ENCODE results near the gene SCNN1B.
"Not testable (repeated sequence)": the region's sequence is repeated elsewhere in the genome, so short reads cannot be mapped to it uniquely, and the experiment has no call there.

SCNN1B gene

DNA sequence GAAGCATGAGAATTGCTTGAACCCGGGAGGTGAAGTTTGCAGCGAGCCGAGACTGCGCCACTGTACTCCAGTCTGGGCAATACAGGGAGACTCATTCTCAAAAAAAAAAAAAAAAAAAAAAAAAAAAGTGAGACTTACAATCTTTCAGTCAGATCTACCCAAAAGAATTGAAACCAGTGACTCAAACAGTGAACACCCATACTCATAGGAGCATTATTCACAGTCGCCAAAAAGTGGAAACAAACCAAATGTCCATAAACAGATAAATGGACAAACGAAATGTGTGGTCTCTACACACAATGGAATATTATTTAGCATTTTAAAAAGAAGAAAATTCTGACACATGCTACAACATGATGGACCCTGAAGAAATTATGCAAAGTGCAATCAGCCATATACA lies 9.1 kb upstream of the SCNN1B start:
- H3K4me3 ChIP-seq (ENCODE audit: low read length) = no peak overlapping the region
- no peaks in the 10 kb centered on the region for H3K36me3 ChIP-seq (ENCODE audit: control insufficient read depth, insufficient read depth, low read length)
- H3K27ac ChIP-seq (ENCODE audit: low read depth, low read length) = no peak overlapping the region
- H3K4me1 ChIP-seq (ENCODE audit: control insufficient read depth, insufficient read depth, low read length) = no peaks in the 10 kb centered on the region
- H3K9ac ChIP-seq (ENCODE audit: low read length) = no peak overlapping the region
- no peaks in the 10 kb centered on the region for H3K27me3 ChIP-seq (ENCODE audit: control insufficient read depth, insufficient read depth, low read length)

DNA sequence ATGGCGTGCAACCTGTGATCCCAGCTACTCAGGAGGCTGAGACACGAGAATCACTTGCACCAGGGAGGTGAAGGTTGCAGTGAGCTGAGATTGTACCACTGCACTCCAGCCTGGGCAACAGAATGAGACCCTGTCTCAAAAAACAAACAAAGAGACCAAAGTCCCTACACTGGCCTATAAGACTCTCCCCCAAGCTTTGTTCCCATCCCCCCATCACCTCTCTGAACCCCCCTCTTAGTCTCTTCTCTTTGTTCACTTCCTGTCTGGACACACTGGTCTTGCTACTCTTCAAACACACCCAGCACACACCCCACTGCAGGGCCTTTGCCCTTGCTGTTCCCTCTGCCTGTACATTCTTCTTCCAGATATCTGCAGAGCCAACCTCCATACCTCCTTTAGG lies 7.8 kb upstream of the SCNN1B start:
- Histone ChIP-seq H3K4me1 (ENCODE audit: control insufficient read depth, insufficient read depth, low read length) (no peaks in the 10 kb centered on the region), H3K4me3 (ENCODE audit: low read length) (no peak overlapping the region), H3K36me3 (ENCODE audit: control insufficient read depth, insufficient read depth, low read length) (no peaks in the 10 kb centered on the region), H3K9ac (ENCODE audit: low read length) (no peak overlapping the region), H3K27me3 (ENCODE audit: control insufficient read depth, insufficient read depth, low read length) (no peaks in the 10 kb centered on the region), H3K27ac (ENCODE audit: low read depth, low read length) (no peak overlapping the region)

DNA sequence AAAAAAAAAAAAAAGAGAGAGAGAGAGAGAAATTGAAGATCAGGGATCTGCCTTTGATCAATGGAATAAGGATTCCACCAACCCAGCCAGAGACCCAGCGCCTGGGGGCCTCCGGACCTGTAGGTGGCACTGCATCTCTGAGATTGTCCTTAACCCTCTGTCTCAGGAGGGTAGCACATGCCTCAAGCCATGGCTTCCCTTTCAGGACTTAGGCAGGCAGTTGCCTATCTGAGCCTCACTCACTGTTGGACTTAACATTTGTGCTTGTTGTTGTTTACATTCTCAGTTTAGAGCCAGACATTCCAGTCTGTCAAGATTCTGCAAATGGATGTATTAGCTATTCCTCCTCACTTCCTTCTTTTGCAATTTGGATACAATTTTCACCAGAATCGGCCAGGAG lies 5.1 kb upstream of the SCNN1B start:
- no peak overlapping the region for H3K27ac ChIP-seq (ENCODE audit: low read depth, low read length)
- peaks cover 6% of the 10 kb centered on the region for H3K27me3 ChIP-seq (ENCODE audit: control insufficient read depth, insufficient read depth, low read length)
- H3K4me1 ChIP-seq (ENCODE audit: control insufficient read depth, insufficient read depth, low read length) = no peaks in the 10 kb centered on the region
- H3K9ac ChIP-seq (ENCODE audit: low read length) = no peak overlapping the region
- no peaks in the 10 kb centered on the region for H3K36me3 ChIP-seq (ENCODE audit: control insufficient read depth, insufficient read depth, low read length)
- H3K4me3 ChIP-seq (ENCODE audit: low read length) = no peak overlapping the region

DNA sequence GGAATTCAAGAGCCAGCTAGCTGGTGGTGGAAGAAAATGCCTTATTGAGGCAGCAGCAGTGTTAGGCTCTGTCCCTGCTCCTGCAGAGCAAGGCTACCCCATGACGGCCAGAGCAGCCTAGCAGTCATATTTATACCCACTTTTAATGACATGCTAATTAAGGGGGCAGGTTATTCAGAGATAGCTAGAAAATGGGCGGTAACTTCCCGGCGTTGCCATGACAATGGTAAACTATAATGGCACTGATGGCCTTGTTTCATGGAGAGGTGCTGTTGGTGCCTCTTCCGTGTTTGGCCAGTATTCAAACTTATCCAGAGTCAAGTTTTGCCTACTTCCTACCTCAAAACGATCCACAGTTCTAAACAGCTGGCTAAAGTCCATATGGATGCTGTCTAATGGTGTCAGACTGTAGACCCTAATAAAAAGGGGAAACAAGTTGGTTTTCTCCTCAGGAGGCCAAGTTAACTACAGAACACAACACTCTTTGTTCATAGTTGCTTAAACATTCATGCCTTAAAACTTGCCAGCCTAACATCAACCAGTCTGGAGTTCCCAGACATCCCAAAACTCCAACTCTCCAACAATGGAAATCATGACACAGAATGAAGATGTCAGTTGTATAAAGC lies 3.7 kb upstream of the SCNN1B start:
- H3K27me3 ChIP-seq (ENCODE audit: control insufficient read depth, insufficient read depth, low read length) = peaks cover 6% of the 10 kb centered on the region
- H3K36me3 ChIP-seq (ENCODE audit: control insufficient read depth, insufficient read depth, low read length) = no peaks in the 10 kb centered on the region

DNA sequence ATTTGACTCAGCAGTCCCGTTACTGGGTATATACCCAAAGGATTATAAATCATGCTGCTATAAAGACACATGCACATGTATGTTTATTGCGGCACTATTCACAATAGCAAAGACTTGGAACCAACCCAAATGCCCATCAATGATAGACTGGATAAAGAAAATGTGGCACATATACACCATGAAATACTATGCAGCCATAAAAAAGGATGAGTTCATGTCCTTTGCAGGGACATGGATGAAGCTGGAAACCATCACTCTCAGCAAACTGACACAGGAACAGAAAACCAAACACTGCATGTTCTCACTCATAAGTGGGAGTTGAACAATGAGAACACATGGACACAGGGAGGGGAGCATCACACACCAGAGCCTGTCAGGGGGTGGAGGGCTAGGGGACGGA lies 2.3 kb upstream of the SCNN1B start:
- H3K4me3 ChIP-seq (ENCODE audit: low read length); H3K27me3 ChIP-seq (ENCODE audit: control insufficient read depth, insufficient read depth, low read length); H3K36me3 ChIP-seq (ENCODE audit: control insufficient read depth, insufficient read depth, low read length); H3K9ac ChIP-seq (ENCODE audit: low read length); H3K27ac ChIP-seq (ENCODE audit: low read depth, low read length); H3K4me1 ChIP-seq (ENCODE audit: control insufficient read depth, insufficient read depth, low read length): not testable (repeated sequence)

More for the DNA sequence above, 3.7 kb upstream of the SCNN1B start:
- Histone ChIP-seq H3K4me3 (ENCODE audit: low read length) (no peak overlapping the region), H3K27ac (ENCODE audit: low read depth, low read length) (no peak overlapping the region), H3K4me1 (ENCODE audit: control insufficient read depth, insufficient read depth, low read length) (no peaks in the 10 kb centered on the region), H3K9ac (ENCODE audit: low read length) (no peak overlapping the region)

DNA sequence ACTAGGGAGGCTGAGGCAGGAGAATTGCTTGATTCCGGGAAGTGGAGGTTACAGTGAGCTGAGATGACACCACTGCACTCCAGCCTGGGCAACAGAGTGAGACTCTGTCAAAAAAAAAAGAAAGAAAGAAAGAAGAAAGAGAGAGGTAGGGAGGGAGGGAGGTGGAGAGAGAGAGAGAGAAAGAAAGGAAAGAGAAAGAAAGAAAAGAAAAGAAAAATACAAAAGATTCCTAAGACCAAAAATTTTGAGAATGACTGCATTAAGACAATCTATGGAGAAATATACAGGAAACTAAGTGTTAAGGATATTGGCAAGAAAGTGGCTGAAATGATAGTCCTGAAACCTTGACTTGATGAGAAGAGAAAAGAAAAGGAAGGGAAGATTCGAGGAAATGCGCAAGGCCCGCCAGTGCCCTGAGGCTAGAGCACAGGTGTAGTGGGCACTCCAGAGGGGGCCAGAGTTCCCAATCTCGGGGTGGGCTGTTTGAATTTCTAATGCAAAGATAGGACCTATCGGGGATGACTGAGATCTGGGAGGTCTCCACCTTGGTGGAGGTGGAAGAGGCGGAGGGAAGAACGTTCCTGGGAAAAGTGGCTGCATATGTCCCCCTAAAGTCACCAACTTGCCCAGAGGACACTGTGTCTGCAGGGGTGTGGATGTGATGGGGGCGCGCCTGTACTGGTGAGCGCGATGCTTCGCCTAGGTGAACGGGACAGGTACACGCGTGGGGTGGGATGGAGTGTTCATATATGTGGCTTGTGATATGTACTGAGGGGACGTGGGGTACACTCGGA lies 654 bp upstream of the SCNN1B start:
- H3K4me3 ChIP-seq (ENCODE audit: low read length) = peak overlapping the region; percentile 45
- H3K36me3 ChIP-seq (ENCODE audit: control insufficient read depth, insufficient read depth, low read length) = no peaks in the 10 kb centered on the region
- H3K27ac ChIP-seq (ENCODE audit: low read depth, low read length) = no peak overlapping the region
- H3K4me1 ChIP-seq (ENCODE audit: control insufficient read depth, insufficient read depth, low read length) = no peaks in the 10 kb centered on the region
- H3K27me3 ChIP-seq (ENCODE audit: control insufficient read depth, insufficient read depth, low read length) = peaks cover 6% of the 10 kb centered on the region
- no peak overlapping the region for H3K9ac ChIP-seq (ENCODE audit: low read length)

DNA sequence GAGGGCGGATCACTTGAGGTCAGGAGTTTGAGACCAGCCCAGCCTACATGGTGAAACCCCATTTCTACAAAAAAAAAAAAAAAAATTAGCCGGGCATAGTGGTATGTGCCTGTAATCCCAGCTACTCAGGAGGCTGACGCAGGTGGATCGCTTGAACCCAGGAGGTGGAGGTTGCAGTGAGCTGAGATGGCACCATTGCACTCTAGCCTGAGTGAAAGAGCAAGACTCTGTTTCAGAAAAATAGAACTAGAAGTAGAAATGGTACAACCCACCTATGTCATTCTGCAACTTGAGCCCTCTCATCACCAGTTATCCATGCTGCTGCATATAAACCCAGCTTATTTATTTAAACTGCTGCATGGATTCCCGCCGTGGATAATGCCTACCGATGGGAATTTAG lies 1.6 kb downstream of the SCNN1B start:
- Histone ChIP-seq H3K36me3 (ENCODE audit: control insufficient read depth, insufficient read depth, low read length) (no peaks in the 10 kb centered on the region), H3K9ac (ENCODE audit: low read length) (no peak overlapping the region), H3K27me3 (ENCODE audit: control insufficient read depth, insufficient read depth, low read length) (peaks cover 6% of the 10 kb centered on the region), H3K4me3 (ENCODE audit: low read length) (no peak overlapping the region), H3K4me1 (ENCODE audit: control insufficient read depth, insufficient read depth, low read length) (no peaks in the 10 kb centered on the region), H3K27ac (ENCODE audit: low read depth, low read length) (no peak overlapping the region)

DNA sequence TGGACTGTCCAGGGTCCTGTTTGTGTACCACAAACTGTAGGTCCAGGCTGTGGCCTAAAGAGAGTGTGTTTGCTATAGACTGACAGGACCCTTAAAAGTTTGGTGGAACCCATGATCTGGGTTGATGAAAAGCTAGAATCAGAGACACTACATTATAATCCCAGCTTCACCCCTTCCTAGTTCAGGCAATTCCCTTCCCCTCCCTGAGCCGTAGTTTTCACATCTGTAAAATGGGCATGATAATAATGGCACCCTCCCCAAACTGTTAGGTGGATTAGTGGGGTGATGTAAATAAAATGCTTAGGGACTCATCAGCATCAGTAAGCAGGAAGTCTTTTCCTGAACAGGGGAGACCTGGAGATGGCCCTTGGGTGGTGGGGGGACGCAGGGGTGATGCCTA lies 2.5 kb downstream of the SCNN1B start:
- no peak overlapping the region for H3K9ac ChIP-seq (ENCODE audit: low read length)
- no peaks in the 10 kb centered on the region for H3K4me1 ChIP-seq (ENCODE audit: control insufficient read depth, insufficient read depth, low read length)
- H3K27me3 ChIP-seq (ENCODE audit: control insufficient read depth, insufficient read depth, low read length) = peaks cover 6% of the 10 kb centered on the region
- no peaks in the 10 kb centered on the region for H3K36me3 ChIP-seq (ENCODE audit: control insufficient read depth, insufficient read depth, low read length)
- H3K27ac ChIP-seq (ENCODE audit: low read depth, low read length) = no peak overlapping the region
- no peak overlapping the region for H3K4me3 ChIP-seq (ENCODE audit: low read length)

DNA sequence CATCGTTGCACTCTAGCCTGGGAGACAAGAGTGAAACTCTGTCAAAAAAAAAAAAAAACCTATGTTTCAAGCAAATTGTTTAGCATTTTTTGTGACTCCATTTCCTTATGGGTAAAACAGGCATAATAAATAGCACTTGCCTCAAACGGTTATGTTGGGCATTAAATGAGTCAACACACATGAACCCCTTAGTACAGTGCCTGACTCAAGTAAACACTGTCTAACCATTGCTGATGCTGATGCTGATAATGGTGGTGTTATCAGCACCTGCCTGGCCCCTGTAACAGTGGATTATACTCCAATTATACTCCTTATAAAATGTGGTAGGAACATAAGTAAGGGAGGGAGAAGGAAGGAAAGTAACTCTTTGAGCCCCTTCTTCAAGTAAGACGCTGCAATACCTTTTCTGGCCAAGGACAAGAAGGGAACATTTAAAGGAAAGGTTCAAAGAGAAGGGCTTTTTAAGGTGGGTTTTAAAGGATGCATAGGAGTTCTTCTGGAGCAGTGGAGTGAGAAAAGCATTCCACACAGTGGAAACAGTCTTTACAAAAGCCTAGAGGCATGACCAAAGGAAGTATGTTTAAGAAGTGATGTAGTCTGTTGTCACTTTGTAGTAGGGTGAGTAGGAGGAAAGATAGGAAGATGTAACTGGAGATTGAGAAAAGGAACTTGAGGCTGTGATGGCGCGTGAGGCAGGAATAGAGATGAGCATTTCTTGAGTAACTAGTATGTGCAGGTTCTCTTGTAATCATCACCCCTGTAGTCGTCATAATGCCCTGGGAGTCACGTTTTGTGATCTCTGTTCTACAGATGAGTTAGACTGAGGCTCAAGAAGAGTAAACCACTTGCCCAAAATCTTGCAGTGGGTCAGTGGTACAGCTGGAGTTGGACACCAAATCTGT lies 4.3 kb downstream of the SCNN1B start:
- no peaks in the 10 kb centered on the region for H3K4me1 ChIP-seq (ENCODE audit: control insufficient read depth, insufficient read depth, low read length)
- no peak overlapping the region for H3K9ac ChIP-seq (ENCODE audit: low read length)
- no peak overlapping the region for H3K4me3 ChIP-seq (ENCODE audit: low read length)
- H3K27me3 ChIP-seq (ENCODE audit: control insufficient read depth, insufficient read depth, low read length) = peaks cover 5% of the 10 kb centered on the region
- H3K36me3 ChIP-seq (ENCODE audit: control insufficient read depth, insufficient read depth, low read length) = no peaks in the 10 kb centered on the region
- no peak overlapping the region for H3K27ac ChIP-seq (ENCODE audit: low read depth, low read length)

DNA sequence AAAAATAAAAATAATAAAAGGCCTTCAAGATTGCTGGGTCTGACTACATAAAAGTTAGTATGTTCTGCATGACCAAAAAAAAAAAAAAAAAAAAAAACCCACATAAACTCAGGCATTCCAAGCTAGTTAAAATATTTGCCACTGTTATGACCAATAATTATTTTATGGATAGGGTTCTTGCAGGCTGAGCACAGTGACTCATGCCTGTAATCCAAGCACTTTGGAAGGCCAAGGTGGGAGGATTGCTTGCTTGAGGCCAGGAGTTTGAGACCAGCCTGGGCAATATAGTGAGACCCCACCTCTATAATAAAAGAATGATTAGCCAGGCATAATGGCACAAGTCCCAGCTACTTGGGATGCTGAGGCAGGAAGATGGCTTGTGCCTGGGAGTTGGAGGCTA lies 8.1 kb downstream of the SCNN1B start:
- Histone ChIP-seq H3K9ac (ENCODE audit: low read length) (no peak overlapping the region), H3K36me3 (ENCODE audit: control insufficient read depth, insufficient read depth, low read length) (no peaks in the 10 kb centered on the region), H3K27ac (ENCODE audit: low read depth, low read length) (no peak overlapping the region), H3K27me3 (ENCODE audit: control insufficient read depth, insufficient read depth, low read length) (no peaks in the 10 kb centered on the region), H3K4me1 (ENCODE audit: control insufficient read depth, insufficient read depth, low read length) (no peaks in the 10 kb centered on the region), H3K4me3 (ENCODE audit: low read length) (no peak overlapping the region)

DNA sequence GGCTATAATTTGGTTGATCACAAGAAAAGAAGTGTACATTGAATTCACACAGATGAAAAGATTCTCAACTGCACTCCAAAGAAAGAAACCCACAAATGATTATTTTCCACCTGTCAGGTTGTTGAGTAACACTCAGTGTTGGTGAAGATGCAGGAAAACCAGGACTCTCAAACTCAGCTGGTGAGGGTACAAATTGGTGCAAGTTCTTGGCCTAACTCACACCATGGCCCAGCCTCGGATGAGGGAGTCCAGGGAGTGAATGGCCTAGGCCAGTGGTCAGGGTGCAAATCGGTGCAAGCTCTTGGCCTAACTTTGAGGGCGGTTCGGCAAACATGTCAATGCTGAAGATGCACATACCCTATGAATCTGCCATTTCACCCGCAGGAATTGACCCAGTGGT lies 8.6 kb downstream of the SCNN1B start:
- Histone ChIP-seq H3K4me3 (ENCODE audit: low read length) (no peak overlapping the region), H3K4me1 (ENCODE audit: control insufficient read depth, insufficient read depth, low read length) (no peaks in the 10 kb centered on the region), H3K27ac (ENCODE audit: low read depth, low read length) (no peak overlapping the region), H3K9ac (ENCODE audit: low read length) (no peak overlapping the region), H3K27me3 (ENCODE audit: control insufficient read depth, insufficient read depth, low read length) (no peaks in the 10 kb centered on the region), H3K36me3 (ENCODE audit: control insufficient read depth, insufficient read depth, low read length) (no peaks in the 10 kb centered on the region)

DNA sequence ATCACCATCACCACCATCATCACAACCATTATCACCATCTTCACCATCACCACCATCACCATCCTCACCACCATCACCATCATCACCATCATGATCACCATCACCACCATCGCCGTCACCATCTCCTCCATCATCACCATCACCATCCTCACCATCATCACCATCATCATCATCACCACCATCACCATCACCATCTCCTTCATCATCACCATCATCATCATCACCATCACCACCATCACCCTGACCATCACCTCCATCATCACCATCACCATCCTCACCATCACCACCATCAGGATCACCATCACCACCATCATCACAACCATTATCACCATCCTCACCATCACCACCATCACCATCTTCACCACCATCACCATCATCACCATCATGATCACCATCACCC lies 14.1 kb downstream of the SCNN1B start:
- Histone ChIP-seq H3K27me3 (ENCODE audit: control insufficient read depth, insufficient read depth, low read length) (no peaks in the 10 kb centered on the region), H3K4me3 (ENCODE audit: low read length) (no peak overlapping the region), H3K27ac (ENCODE audit: low read depth, low read length) (no peak overlapping the region), H3K9ac (ENCODE audit: low read length) (no peak overlapping the region), H3K4me1 (ENCODE audit: control insufficient read depth, insufficient read depth, low read length) (no peaks in the 10 kb centered on the region), H3K36me3 (ENCODE audit: control insufficient read depth, insufficient read depth, low read length) (no peaks in the 10 kb centered on the region)

Data from rectal smooth muscle tissue (tissue), 1 donor.